ENCODE measurements around the gene SPDYE8. TPM values are rescaled to one million over a fixed set of nuclear protein-coding genes. Genes with fewer than 3 reads are reported as not detected.
"Not testable (repeated sequence)": the region's sequence is repeated elsewhere in the genome, so short reads cannot be mapped to it uniquely, and the experiment has no call there.

SPDYE8 gene
- total and polyA plus RNA-seq, 2 of the 13 experiments (the other 11 are each of a cell fraction or from before 2014, with no cell fraction given), result not detected

- peak; percentile 95 for ATAC-seq
- in situ Hi-C loops (cut with HindIII; ENCODE audit: extremely low pct_ligation_motif_present, low pct_unique_long_range_greater_than_20kb); H3K27me3 ChIP-seq (ENCODE audit: control insufficient read depth in 1 of 2, insufficient read depth in 2 of 2, low read length in 2 of 2); H3K9me3 ChIP-seq (ENCODE audit: low read length); DNase-seq (ENCODE audit: low spot score); intact Hi-C loops (cut with micrococcal nuclease; ENCODE audit: unreplicated experiment); H2AFZ ChIP-seq (ENCODE audit: low read length); POLR2A ChIA-PET; FAIRE-seq; CTCF ChIA-PET (ENCODE audit: low intra/inter-chr PET ratio, low total read pairs); H4K20me1 ChIP-seq (ENCODE audit: insufficient read depth, low read length); H3K36me3 ChIP-seq (replicated peaks in 1 of 2; ENCODE audit: control insufficient read depth in 1 of 2, insufficient read depth in 2 of 2, low read length in 2 of 2); H3K4me1 ChIP-seq (ENCODE audit: insufficient read depth, low read length); H3K79me2 ChIP-seq (ENCODE audit: insufficient read depth, low read length): not testable (repeated sequence)
- TF ChIP-seq, protein P1, sequence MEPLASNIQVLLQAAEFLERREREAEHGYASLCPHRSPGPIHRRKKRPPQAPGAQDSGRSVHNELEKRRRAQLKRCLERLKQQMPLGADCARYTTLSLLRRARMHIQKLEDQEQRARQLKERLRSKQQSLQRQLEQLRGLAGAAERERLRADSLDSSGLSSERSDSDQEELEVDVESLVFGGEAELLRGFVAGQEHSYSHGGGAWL (CRISPR knock-in tag; IDR thresholded peaks at IDR 0.05), result 0 out of 2 replicates have a peak, but pooled peaks have one; percentile 15
- 0 out of 2 replicates have a peak, but pooled peaks have one; percentile 3 for TF ChIP-seq ETV5 (CRISPR knock-in tag; IDR thresholded peaks at IDR 0.05; ENCODE audit: borderline replicate concordance)
- TF ChIP-seq TFDP2 (CRISPR knock-in tag; IDR thresholded peaks at IDR 0.05), result 0 out of 2 replicates have a peak, but pooled peaks have one; percentile 0
- TF ChIP-seq HNRNPLL (IDR thresholded peaks at IDR 0.05; ENCODE audit: low read depth, low read length, poor library complexity, severe bottlenecking), result peak; percentile 5
- TF ChIP-seq NFKB2 (CRISPR knock-in tag; IDR thresholded peaks at IDR 0.05; ENCODE audit: borderline replicate concordance), result 0 out of 2 replicates have a peak, but pooled peaks have one; percentile 12
- TF ChIP-seq ZBTB7B (CRISPR knock-in tag; IDR thresholded peaks at IDR 0.05), result 0 out of 2 replicates have a peak, but pooled peaks have one; percentile 3
- TF ChIP-seq ZFP90 (CRISPR knock-in tag; IDR thresholded peaks at IDR 0.05; ENCODE audit: borderline replicate concordance), result 0 out of 2 replicates have a peak, but pooled peaks have one; percentile 8
- peak; percentile 51; the same call in 1 of the 2 replicates for TF ChIP-seq SAP130 (CRISPR knock-in tag; IDR thresholded peaks at IDR 0.05; ENCODE audit: low read depth)
- peak; percentile 25; the same call in 1 of the 2 replicates for TF ChIP-seq MYC (CRISPR knock-in tag; IDR thresholded peaks at IDR 0.05; ENCODE audit: borderline replicate concordance)
- BruUV-seq (replicated peaks), result TSS peak; percentile 97
- H3K4me2 ChIP-seq (ENCODE audit: low read depth, low read length), result peak overlapping the region; percentile 47
- WGBS (ENCODE audit: low lambda C conversion rate), result 0% methylated on average over 7 of the region's 30 CpGs
- H3K4me3 ChIP-seq (replicated peaks in 1 of 3; ENCODE audit: insufficient read depth in 1 of 3, low read depth in 2 of 3, low read length in 3 of 3), result peak overlapping the region; percentile 49 to 70 (median 65); a peak in 5 of 6 replicates
- peak overlapping the region; percentile 77 for H3K27ac ChIP-seq (ENCODE audit: extremely low read length, insufficient read depth, low read length)
- H3K9ac ChIP-seq (ENCODE audit: insufficient read depth, low read depth, low read length), result peak overlapping the region; percentile 70
Observed at GRCh38 chr7:73005356-73005692, 24.2 kb downstream of the SPDYE8 start.

DNA sequence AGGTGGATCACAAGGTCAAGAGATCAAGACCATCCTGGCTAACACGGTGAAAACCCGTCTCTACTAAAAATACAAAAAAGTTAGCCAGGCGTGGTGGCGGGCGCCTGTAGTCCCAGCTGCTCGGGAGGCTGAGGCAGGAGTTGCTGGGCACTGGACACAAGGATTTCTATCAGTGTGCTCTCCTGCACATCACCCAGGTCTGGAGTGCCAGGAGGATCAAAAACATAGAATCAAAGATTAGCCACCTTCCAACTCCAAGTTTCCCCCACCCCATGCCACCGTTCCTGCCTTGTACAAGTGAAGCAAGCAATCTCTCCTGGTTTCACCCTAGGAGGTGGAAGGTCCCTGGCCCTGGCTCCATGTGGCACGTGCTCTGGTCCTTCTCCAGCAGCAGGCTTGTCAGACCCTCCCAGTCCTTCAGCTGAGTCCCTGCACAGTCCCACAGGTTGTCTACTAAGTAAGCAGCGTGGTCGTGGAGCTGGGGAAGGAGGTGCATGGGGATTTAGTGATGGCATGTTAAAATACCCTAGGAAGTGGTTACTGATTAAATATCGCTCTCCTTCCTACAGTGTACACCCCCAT lies 31.6 kb downstream of the SPDYE8 start:
- H3K36me3 ChIP-seq (replicated peaks in 1 of 2; ENCODE audit: control insufficient read depth in 1 of 2, insufficient read depth in 2 of 2, low read length in 2 of 2); DNase-seq (ENCODE audit: low spot score); H4K20me1 ChIP-seq (ENCODE audit: insufficient read depth, low read length); H3K27me3 ChIP-seq (ENCODE audit: control insufficient read depth in 1 of 2, insufficient read depth in 2 of 2, low read length in 2 of 2); CTCF ChIA-PET (ENCODE audit: low intra/inter-chr PET ratio, low total read pairs); H3K27ac ChIP-seq (ENCODE audit: extremely low read length, insufficient read depth, low read length); H3K4me1 ChIP-seq (ENCODE audit: insufficient read depth, low read length); intact Hi-C loops (cut with micrococcal nuclease; ENCODE audit: unreplicated experiment); H3K9me3 ChIP-seq (ENCODE audit: low read length); H3K4me2 ChIP-seq (ENCODE audit: low read depth, low read length); FAIRE-seq; in situ Hi-C loops (cut with HindIII; ENCODE audit: extremely low pct_ligation_motif_present, low pct_unique_long_range_greater_than_20kb); H3K79me2 ChIP-seq (ENCODE audit: insufficient read depth, low read length); H3K4me3 ChIP-seq (replicated peaks in 1 of 3; ENCODE audit: insufficient read depth in 1 of 3, low read depth in 2 of 3, low read length in 3 of 3); POLR2A ChIA-PET; H2AFZ ChIP-seq (ENCODE audit: low read length); H3K9ac ChIP-seq (ENCODE audit: insufficient read depth, low read depth, low read length): not testable (repeated sequence)
- BruUV-seq (replicated peaks), result TSS peak; percentile 54
- WGBS (ENCODE audit: low lambda C conversion rate), result no CpG with 5 or more reads among the region's 11 CpGs
- peak; percentile 41; the same call in 2 of the 3 replicates for ATAC-seq

GRCh38 chr7:72997447-72997846 lies 32.1 kb downstream of the SPDYE8 start:
- H3K27me3 ChIP-seq (ENCODE audit: control insufficient read depth in 1 of 2, insufficient read depth in 2 of 2, low read length in 2 of 2); H3K4me3 ChIP-seq (replicated peaks in 1 of 3; ENCODE audit: insufficient read depth in 1 of 3, low read depth in 2 of 3, low read length in 3 of 3); in situ Hi-C loops (cut with HindIII; ENCODE audit: extremely low pct_ligation_motif_present, low pct_unique_long_range_greater_than_20kb); DNase-seq (ENCODE audit: low spot score); H3K4me1 ChIP-seq (ENCODE audit: insufficient read depth, low read length); FAIRE-seq; CTCF ChIA-PET (ENCODE audit: low intra/inter-chr PET ratio, low total read pairs); H3K27ac ChIP-seq (ENCODE audit: extremely low read length, insufficient read depth, low read length); H4K20me1 ChIP-seq (ENCODE audit: insufficient read depth, low read length); H3K9me3 ChIP-seq (ENCODE audit: low read length); H3K9ac ChIP-seq (ENCODE audit: insufficient read depth, low read depth, low read length); intact Hi-C loops (cut with micrococcal nuclease; ENCODE audit: unreplicated experiment); BruUV-seq (replicated peaks); H3K36me3 ChIP-seq (replicated peaks in 1 of 2; ENCODE audit: control insufficient read depth in 1 of 2, insufficient read depth in 2 of 2, low read length in 2 of 2); H3K4me2 ChIP-seq (ENCODE audit: low read depth, low read length); H2AFZ ChIP-seq (ENCODE audit: low read length); POLR2A ChIA-PET; H3K79me2 ChIP-seq (ENCODE audit: insufficient read depth, low read length): not testable (repeated sequence)
- WGBS (ENCODE audit: low lambda C conversion rate), result 80% methylated on average over 5 of the region's 8 CpGs
- ATAC-seq, result peak; percentile 25; the same call in 2 of the 3 replicates
